Endometrium (tissue), 2 donors: ENCODE results near the gene ECSIT.

Experiments
- FAIRE-seq: peaks from 2 replicates; lab custom pipeline; 2012; peaks lifted over from hg19 to GRCh38; lab: Jason Lieb, UNC
- donor health status: control.
- donor health status: control.

ECSIT gene

GRCh38 chr19:11550265-11550664, 21.3 kb upstream of the ECSIT start:
- no peak for FAIRE-seq

- FAIRE-seq: no peak
Observed at GRCh38 chr19:11549386-11549953, 20.5 kb upstream of the ECSIT start.

- no peak for FAIRE-seq
Observed at GRCh38 chr19:11547929-11548700, 19.2 kb upstream of the ECSIT start.

GRCh38 chr19:11541238-11541637, 12.3 kb upstream of the ECSIT start:
- no peak for FAIRE-seq

- FAIRE-seq: no peak
Observed at GRCh38 chr19:11540645-11541044, 11.7 kb upstream of the ECSIT start.

- FAIRE-seq: no peak
Observed at GRCh38 chr19:11539495-11540365, 10.8 kb upstream of the ECSIT start.

- no peak for FAIRE-seq
Observed at GRCh38 chr19:11538232-11539036, 9.5 kb upstream of the ECSIT start, which contains the start of gene CNN1. TSS of gene CNN1 (plus strand) at chr19:11538851. CDS start at chr19:11538928, 77 bp downstream.

GRCh38 chr19:11535792-11536595, 7.1 kb upstream of the ECSIT start:
- no peak for FAIRE-seq

GRCh38 chr19:11534948-11535347, 6.0 kb upstream of the ECSIT start:
- FAIRE-seq: no peak

GRCh38 chr19:11534538-11534937, 5.6 kb upstream of the ECSIT start:
- FAIRE-seq: no peak

GRCh38 chr19:11530432-11530831, 1.5 kb upstream of the ECSIT start:
- FAIRE-seq: no peak

- FAIRE-seq: no peak
Observed at GRCh38 chr19:11519138-11519537, 9.8 kb downstream of the ECSIT start.

- FAIRE-seq: no peak
Observed at GRCh38 chr19:11513946-11514345, 15.0 kb downstream of the ECSIT start.

- no peak for FAIRE-seq
Observed at GRCh38 chr19:11510444-11510843, 18.5 kb downstream of the ECSIT start.

GRCh38 chr19:11507370-11508078, 21.4 kb downstream of the ECSIT start:
- no peak for FAIRE-seq

GRCh38 chr19:11506967-11507366, 22.0 kb downstream of the ECSIT start:
- no peak for FAIRE-seq

GRCh38 chr19:11506101-11506555, 22.8 kb downstream of the ECSIT start:
- FAIRE-seq: no peak

- no peak for FAIRE-seq
Observed at GRCh38 chr19:11505504-11506100, 23.3 kb downstream of the ECSIT start, which contains the start of gene ZNF653. TSS of gene ZNF653 (minus strand) at chr19:11505839. CDS start at chr19:11505786, 53 bp downstream.

GRCh38 chr19:11505032-11505503, 23.9 kb downstream of the ECSIT start:
- no peak for FAIRE-seq
